Activated naive CD4-positive, alpha-beta T cell treated with anti-CD3 and anti-CD28 coated beads for 36 hours (primary cell): ENCODE data around the gene ATXN3. TPM values are rescaled to one million over a fixed set of nuclear protein-coding genes. Genes with fewer than 3 reads are reported as not detected.
A peak's percentile ranks its signal among the peaks of the same experiment; 100 is the strongest.

ENCODE experiments used
- CTCF ChIA-PET: fragments of 350-600 bp; sonication (Branson Sonifier 250); formaldehyde crosslinking; loops from one replicate; lab custom pipeline; 2021; ENCODE audit warnings: antibody characterized with exemption; lab: Charles Lee
- DNase-seq: peaks from one replicate; pipeline ENCODE4 v3.0.0-alpha.2; 2020
- H3K27ac Mint-ChIP-seq: one replicate; pipeline ENCODE4 v1.8.0; 2021; ENCODE audit warnings: mild to moderate bottlenecking, mixed read lengths
- H3K27me3 Mint-ChIP-seq: one replicate; pipeline ENCODE4 v1.8.0; 2021; ENCODE audit warnings: low read depth, mixed read lengths
- H3K36me3 Mint-ChIP-seq: one replicate; pipeline ENCODE4 v1.8.0; 2021; ENCODE audit warnings: low read depth, mixed read lengths
- H3K4me1 Mint-ChIP-seq: one replicate; pipeline ENCODE4 v1.8.0; 2021; ENCODE audit warnings: low read depth, mixed read lengths
- H3K4me3 Mint-ChIP-seq: one replicate; pipeline ENCODE4 v1.8.0; 2021; ENCODE audit warnings: mild to moderate bottlenecking, moderate library complexity, mixed read lengths
- H3K9me3 Mint-ChIP-seq: one replicate; pipeline ENCODE4 v1.8.0; 2021; ENCODE audit warnings: mixed read lengths
- intact Hi-C: fragments of 100-400 bp; cut with micrococcal nuclease; formaldehyde crosslinking; loops from one replicate; pipeline ENCODE4 v1.15.1; 2023
- total RNA-seq, 2 experiments: library from RNA; stranded (reverse); gene quantifications; one replicate each; pipeline ENCODE4 v1.2.3, GENCODE V29; 2021

ATXN3 gene
- total RNA-seq, 2 experiments from 2014 or later = 25.0 to 27.1 TPM

DNA sequence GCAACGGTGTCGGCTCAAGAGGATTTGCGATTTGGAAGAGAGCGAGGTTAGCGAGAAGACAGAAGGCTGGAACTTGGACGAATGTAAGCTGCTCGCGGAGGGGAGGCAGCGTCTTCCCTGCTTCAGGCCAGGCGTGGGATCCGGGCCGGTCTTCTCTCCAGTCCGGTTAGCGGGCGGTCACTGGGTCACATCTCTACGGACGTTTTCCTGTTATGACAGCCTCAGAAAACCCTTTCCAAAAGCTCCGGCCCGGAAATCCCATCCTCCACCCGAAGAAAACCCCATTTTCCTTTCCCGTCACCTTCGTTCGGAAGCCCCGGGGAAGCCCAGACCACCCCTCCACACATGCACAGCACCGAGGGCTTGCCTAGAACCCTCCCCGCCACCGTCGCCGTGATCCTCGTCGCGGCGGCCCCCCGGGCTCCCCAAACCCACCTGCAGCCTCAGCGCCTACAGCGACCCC, 14.9 kb upstream of the ATXN3 start:
- DNase-seq = no peak
- H3K4me1 Mint-ChIP-seq = peaks cover 39% of the 10 kb centered on the region
- H3K36me3 Mint-ChIP-seq = peaks cover 27% of the 10 kb centered on the region
- peak overlapping the region; percentile 99 for H3K4me3 Mint-ChIP-seq
- H3K27me3 Mint-ChIP-seq = no peaks in the 10 kb centered on the region
- intact Hi-C loops = loop anchor here (1.0 to 5.0 kb wide), 4 partner anchors 15 to 673 kb away; partner anchors contain the start of genes ATXN3, GOLGA5 and TRIP11
- CTCF ChIA-PET = interaction anchor here (0.7 to 7.0 kb wide), 7 partner anchors 10 to 560 kb away, joined by 3 to 96 read pairs (median 4); partner anchors contain the start of gene ATXN3
- no peaks in the 10 kb centered on the region for H3K9me3 Mint-ChIP-seq
- peak overlapping the region; percentile 100 for H3K27ac Mint-ChIP-seq

DNA sequence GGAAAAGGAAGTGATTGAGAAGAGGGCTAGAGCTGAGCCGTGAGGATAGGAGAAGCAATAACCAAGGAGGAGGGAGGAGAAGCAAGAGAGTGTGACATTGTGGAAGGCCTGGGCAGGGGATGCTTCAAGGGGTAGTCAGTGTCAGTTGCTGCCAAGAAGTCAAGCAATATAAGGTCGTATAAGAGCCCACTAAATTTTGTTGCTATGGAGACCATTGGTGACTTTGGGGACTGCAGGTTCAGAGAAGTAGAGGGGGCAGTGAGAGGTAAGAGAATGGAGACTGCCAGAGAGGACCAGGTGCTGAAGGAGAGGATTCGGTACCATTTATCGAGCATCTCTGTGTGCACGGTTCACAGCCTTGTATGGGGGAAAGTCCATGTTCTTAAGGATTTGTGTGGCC, 3.1 kb upstream of the ATXN3 start:
- no peak for DNase-seq
- Mint-ChIP-seq H3K4me1 (peaks cover 28% of the 10 kb centered on the region), H3K4me3 (no peak overlapping the region), H3K27ac (no peak overlapping the region), H3K27me3 (no peaks in the 10 kb centered on the region), H3K36me3 (no peaks in the 10 kb centered on the region), H3K9me3 (no peaks in the 10 kb centered on the region)
- CTCF ChIA-PET = interaction anchor here (4.9 kb wide), 1 partner anchor 10 kb away, joined by 96 read pairs; the partner anchor contains the start of genes CPSF2 and NDUFB1
- intact Hi-C loops = no loop called here

- intact Hi-C loops = no loop called here
- H3K27me3 Mint-ChIP-seq = no peaks in the 10 kb centered on the region
- peak overlapping the region; percentile 41 for H3K27ac Mint-ChIP-seq
- DNase-seq = peak; percentile 46
- H3K4me1 Mint-ChIP-seq = peaks cover 30% of the 10 kb centered on the region
- no peaks in the 10 kb centered on the region for H3K9me3 Mint-ChIP-seq
- H3K4me3 Mint-ChIP-seq = peak overlapping the region; percentile 41
- CTCF ChIA-PET = interaction anchor here (1.1 to 4.9 kb wide), 2 partner anchors 11 to 112 kb away, joined by 3 to 96 read pairs; partner anchors contain the start of genes CPSF2 and NDUFB1
- H3K36me3 Mint-ChIP-seq = no peaks in the 10 kb centered on the region
These were observed 2.2 kb upstream of the ATXN3 start for GRCh38 chr14:92108345-92109254.

DNA sequence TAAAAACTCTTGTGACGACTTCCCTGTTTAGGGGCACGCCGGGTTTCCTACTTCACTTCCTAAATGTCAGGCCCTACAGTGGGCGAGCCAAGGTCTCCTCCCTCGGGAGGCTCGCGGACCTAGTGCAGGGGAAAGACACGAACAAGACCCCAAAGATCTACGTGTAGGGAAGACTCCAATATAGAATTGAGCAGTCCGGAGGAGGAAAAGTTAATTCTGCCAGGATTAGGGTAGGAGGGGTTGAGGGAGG, 564 bp downstream of the ATXN3 start:
- intact Hi-C loops = loop anchor here (1.0 kb wide), 3 partner anchors 15 to 596 kb away; partner anchors contain the start of genes CPSF2, NDUFB1, PPP4R3A and TRIP11
- H3K4me1 Mint-ChIP-seq = peaks cover 40% of the 10 kb centered on the region
- CTCF ChIA-PET = interaction anchor here (1.8 to 4.9 kb wide), 2 partner anchors 14 to 65 kb away, joined by 5 to 96 read pairs; partner anchors contain the start of genes CPSF2 and NDUFB1
- H3K9me3 Mint-ChIP-seq = no peaks in the 10 kb centered on the region
- peak overlapping the region; percentile 98 for H3K4me3 Mint-ChIP-seq
- H3K36me3 Mint-ChIP-seq = no peaks in the 10 kb centered on the region
- H3K27ac Mint-ChIP-seq = peak overlapping the region; percentile 81
- peak; percentile 24 for DNase-seq
- no peaks in the 10 kb centered on the region for H3K27me3 Mint-ChIP-seq

GRCh38 chr14:92105073-92105892, 1.1 kb downstream of the ATXN3 start:
- no peaks in the 10 kb centered on the region for H3K36me3 Mint-ChIP-seq
- peak overlapping the region; percentile 98 for H3K4me3 Mint-ChIP-seq
- CTCF ChIA-PET = interaction anchor here (1.8 to 4.9 kb wide), 2 partner anchors 14 to 65 kb away, joined by 5 to 96 read pairs; partner anchors contain the start of genes CPSF2 and NDUFB1
- H3K9me3 Mint-ChIP-seq = no peaks in the 10 kb centered on the region
- no peak for DNase-seq
- peak overlapping the region; percentile 81 for H3K27ac Mint-ChIP-seq
- H3K27me3 Mint-ChIP-seq = no peaks in the 10 kb centered on the region
- intact Hi-C loops = no loop called here
- peaks cover 42% of the 10 kb centered on the region for H3K4me1 Mint-ChIP-seq

DNA sequence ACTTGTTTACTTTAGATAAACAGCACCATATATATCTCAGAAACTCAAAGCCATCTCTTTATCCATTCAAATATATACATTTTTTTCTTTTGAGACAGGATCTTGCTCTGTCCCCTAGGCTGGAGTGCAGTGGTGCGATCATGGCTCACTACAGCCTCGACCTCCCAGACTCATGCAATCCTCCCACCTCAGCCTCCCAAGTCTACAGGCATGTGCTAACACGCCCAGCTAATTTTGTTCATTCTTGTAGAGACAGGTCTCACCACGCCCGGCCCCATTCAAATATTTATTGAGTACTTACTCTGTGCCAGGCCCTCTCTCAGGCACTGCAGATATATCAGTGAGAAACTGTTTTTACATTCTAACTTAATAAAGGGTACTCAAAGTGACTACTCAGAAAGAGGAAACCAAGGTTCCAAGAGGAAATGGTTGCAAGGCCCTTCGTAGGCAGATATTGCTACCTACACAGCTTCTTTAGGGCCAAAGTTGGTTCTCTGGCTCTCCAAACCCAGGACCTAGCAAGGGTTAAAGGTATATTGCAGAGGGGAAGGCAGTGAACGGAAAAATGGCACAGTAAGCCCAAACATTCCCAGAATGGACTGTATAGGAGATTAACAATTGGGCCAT, 2.9 kb downstream of the ATXN3 start:
- Mint-ChIP-seq H3K4me3 (no peak overlapping the region), H3K36me3 (no peaks in the 10 kb centered on the region), H3K27me3 (no peaks in the 10 kb centered on the region), H3K9me3 (no peaks in the 10 kb centered on the region), H3K4me1 (peaks cover 46% of the 10 kb centered on the region), H3K27ac (peak overlapping the region; percentile 43)
- intact Hi-C loops = no loop called here
- no peak for DNase-seq
- CTCF ChIA-PET = interaction anchor here (0.9 kb wide), 1 partner anchor 16 kb away, joined by 3 read pairs; no protein-coding TSS in a partner anchor

- Mint-ChIP-seq H3K27ac (no peak overlapping the region), H3K27me3 (no peaks in the 10 kb centered on the region), H3K9me3 (no peaks in the 10 kb centered on the region), H3K4me3 (no peak overlapping the region), H3K4me1 (peaks cover 26% of the 10 kb centered on the region), H3K36me3 (peaks cover under 1% of the 10 kb centered on the region)
- intact Hi-C loops = no loop called here
- CTCF ChIA-PET = no interaction called here
- DNase-seq = no peak
These were observed 6.6 kb downstream of the ATXN3 start for GRCh38 chr14:92099802-92100201.

- Mint-ChIP-seq H3K27me3 (no peaks in the 10 kb centered on the region), H3K4me3 (no peak overlapping the region), H3K4me1 (no peaks in the 10 kb centered on the region), H3K27ac (no peak overlapping the region), H3K36me3 (peaks cover 10% of the 10 kb centered on the region), H3K9me3 (no peaks in the 10 kb centered on the region)
- peak; percentile 36 for DNase-seq
- intact Hi-C loops = loop anchor here (1.0 kb wide), 1 partner anchor 259 kb away; no protein-coding TSS in a partner anchor
- CTCF ChIA-PET = no interaction called here
These were observed 13.1 kb downstream of the ATXN3 start for GRCh38 chr14:92093320-92093719.

DNA sequence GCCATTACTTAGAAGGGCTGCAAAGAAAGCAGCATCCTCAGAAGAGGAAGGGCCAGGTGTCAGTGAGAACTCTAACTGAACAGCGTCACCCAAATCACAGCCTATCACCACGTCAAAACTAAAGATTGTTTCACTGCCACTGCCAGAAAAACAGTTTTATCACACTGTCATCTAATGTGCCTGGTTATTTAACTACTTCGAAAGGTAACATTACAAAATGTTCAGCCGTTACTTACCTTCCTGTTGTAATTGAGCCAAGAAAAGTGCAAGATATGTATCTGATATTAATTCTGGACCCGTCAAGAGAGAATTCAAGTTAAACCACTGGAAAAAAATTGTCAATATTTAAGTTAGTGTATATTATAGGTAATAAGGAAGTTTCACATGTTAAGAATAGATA, 17.9 kb downstream of the ATXN3 start:
- Mint-ChIP-seq H3K27ac (no peak overlapping the region), H3K4me3 (no peak overlapping the region), H3K9me3 (no peaks in the 10 kb centered on the region), H3K36me3 (peaks cover 20% of the 10 kb centered on the region), H3K27me3 (no peaks in the 10 kb centered on the region), H3K4me1 (no peaks in the 10 kb centered on the region)
- no peak for DNase-seq
- intact Hi-C loops = no loop called here
- CTCF ChIA-PET = no interaction called here

DNA sequence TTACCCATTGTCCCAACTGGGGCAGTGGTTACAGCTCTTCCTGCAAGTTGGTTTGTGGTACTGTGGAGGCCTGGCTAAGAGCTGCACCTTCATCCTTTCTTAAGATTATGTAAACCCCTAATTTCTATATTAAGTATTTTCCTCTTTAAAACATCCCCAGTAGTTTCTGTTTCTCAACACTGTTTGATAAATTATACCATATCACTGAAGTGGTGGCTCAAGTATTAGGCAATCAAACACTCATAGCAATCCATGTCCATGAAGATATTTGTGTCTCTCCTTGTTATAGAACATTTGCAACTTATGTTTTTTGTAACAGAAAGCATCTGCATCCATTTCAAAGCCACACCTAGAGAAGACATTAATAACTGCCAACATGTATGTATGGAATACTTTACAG, 31.8 kb downstream of the ATXN3 start:
- no peak for DNase-seq
- Mint-ChIP-seq H3K9me3 (no peaks in the 10 kb centered on the region), H3K27ac (no peak overlapping the region), H3K27me3 (no peaks in the 10 kb centered on the region), H3K36me3 (peaks cover 10% of the 10 kb centered on the region), H3K4me3 (no peak overlapping the region), H3K4me1 (no peaks in the 10 kb centered on the region)
- CTCF ChIA-PET = interaction anchor here (1.1 kb wide), 1 partner anchor 15 kb away, joined by 3 read pairs; no protein-coding TSS in a partner anchor
- intact Hi-C loops = no loop called here

DNA sequence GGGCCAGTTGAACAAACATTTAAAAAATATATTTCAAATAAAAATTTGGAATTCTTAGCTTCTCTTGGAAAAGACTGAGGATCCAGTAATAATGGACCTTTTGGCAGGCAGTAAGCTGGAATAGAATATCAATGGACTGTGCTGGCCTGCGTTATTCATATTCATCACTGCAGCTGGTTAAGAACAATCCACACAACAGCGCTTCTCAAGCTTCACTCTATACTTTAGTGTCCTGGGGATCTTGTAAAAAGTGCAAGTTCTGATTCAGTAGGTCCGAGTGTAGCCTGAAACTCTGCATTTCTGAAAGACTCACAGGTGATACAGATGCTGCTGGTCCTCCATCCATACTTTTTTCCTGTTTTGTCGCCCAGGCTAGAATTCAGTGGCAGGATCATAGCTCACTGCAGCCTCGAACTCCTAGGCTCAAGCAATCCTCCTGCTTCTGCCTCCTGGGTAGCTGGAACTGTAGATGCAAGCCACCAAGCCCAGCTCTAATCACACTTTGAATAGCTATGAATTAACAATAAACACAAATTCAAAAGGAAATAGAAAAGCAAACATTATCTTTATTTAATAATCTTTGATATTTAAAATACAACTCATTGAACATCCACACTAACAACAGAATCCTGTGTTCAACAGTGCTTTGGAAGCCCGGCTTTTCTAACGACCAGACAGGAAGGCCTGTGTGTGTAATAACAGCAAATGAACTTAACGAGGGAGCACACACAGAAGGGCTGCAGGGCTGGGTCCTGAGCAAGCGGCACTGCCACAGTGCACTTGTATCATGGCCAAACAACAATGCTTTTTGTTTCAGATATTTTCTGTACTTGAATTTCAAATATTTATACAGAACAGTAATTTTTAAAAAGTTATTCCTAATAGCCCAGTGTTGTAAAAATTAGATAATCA, 48.1 kb downstream of the ATXN3 start:
- no peak for DNase-seq
- H3K4me3 Mint-ChIP-seq = no peak overlapping the region
- H3K27ac Mint-ChIP-seq = no peak overlapping the region
- intact Hi-C loops = no loop called here
- H3K36me3 Mint-ChIP-seq = no peaks in the 10 kb centered on the region
- no peaks in the 10 kb centered on the region for H3K9me3 Mint-ChIP-seq
- no peaks in the 10 kb centered on the region for H3K4me1 Mint-ChIP-seq
- H3K27me3 Mint-ChIP-seq = no peaks in the 10 kb centered on the region
- CTCF ChIA-PET = interaction anchor here (1.1 kb wide), 1 partner anchor 735 kb away, joined by 3 read pairs; no protein-coding TSS in a partner anchor
